GM23338 (cell line): ENCODE measurements around the gene ERN1.

Source experiments
- CREB1 ChIP-seq: fragments of 250-450 bp; sonication (Bioruptor Pico); IDR thresholded peaks from 2 replicates; pipeline ENCODE4 v1.5.0; 2020; ENCODE audit warnings: low read depth, mild to moderate bottlenecking, moderate library complexity
- CTCF ChIP-seq, 2 experiments: fragments of 200-600 bp in 1 of 2; sonication (generic) in 1 of 2; conservative IDR thresholded peaks; 2 replicates each; pipeline versions ENCODE4 v1.5.1 to v1.6.1; 2016 to 2017; ENCODE audit warnings: antibody characterized with exemption in 2 of 2, low read depth in 2 of 2, mild to moderate bottlenecking in 2 of 2, moderate library complexity in 1 of 2
- ETS1 ChIP-seq: IDR thresholded peaks from 2 replicates; pipeline ENCODE4 v1.6.1; 2016; ENCODE audit warnings: antibody characterized with exemption
- EZH2 ChIP-seq: fragments of 200-600 bp; sonication (generic); IDR thresholded peaks from one replicate; pipeline ENCODE4 v1.8.0; 2017; ENCODE audit warnings: antibody characterized with exemption, mild to moderate bottlenecking, low read depth; ENCODE audit not compliant: unreplicated experiment
- EZH2phosphoT487 ChIP-seq: fragments of 200-600 bp; sonication (generic); IDR thresholded peaks from one replicate; pipeline ENCODE4 v1.8.1; 2018; ENCODE audit warnings: antibody characterized with exemption; ENCODE audit not compliant: unreplicated experiment
- NANOG ChIP-seq: IDR thresholded peaks from 2 replicates; pipeline ENCODE4 v1.6.1; 2016; ENCODE audit warnings: antibody characterized with exemption, borderline replicate concordance
- POLR2AphosphoS5 ChIP-seq: IDR thresholded peaks from 2 replicates; pipeline ENCODE4 v1.6.1; 2016; ENCODE audit warnings: antibody characterized with exemption, low read depth
- REST ChIP-seq: IDR thresholded peaks from one replicate; pipeline ENCODE4 v1.6.1; 2018; ENCODE audit warnings: antibody characterized with exemption; ENCODE audit not compliant: unreplicated experiment
- STAT1 ChIP-seq: IDR thresholded peaks from one replicate; pipeline ENCODE4 v1.6.1; 2016; ENCODE audit warnings: antibody characterized with exemption; ENCODE audit not compliant: unreplicated experiment

GRCh38 chr17:64099543-64099942 lies 30.4 kb downstream of the ERN1 start:
- TF ChIP-seq POLR2AphosphoS5 = no peak
- no peak for TF ChIP-seq CREB1 (CRISPR knock-in tag)
- TF ChIP-seq CTCF (conservative IDR thresholded peaks at IDR 0.05; ENCODE audit: low read depth in 2 of 2) = no peak
- no peak for TF ChIP-seq REST
- no peak for TF ChIP-seq STAT1
- no peak for TF ChIP-seq ETS1
- TF ChIP-seq EZH2 = no peak
- TF ChIP-seq EZH2phosphoT487 = no peak
- no peak for TF ChIP-seq NANOG
